Chondrocyte (in vitro differentiated cells): Measurements from ENCODE around the gene LFNG. TPM values are rescaled to one million over a fixed set of nuclear protein-coding genes. Genes with fewer than 3 reads are reported as not detected.

Source experiments
- DNase-seq: peaks from one replicate; pipeline ENCODE4 v3.0.0; 2021; ENCODE audit warnings: mixed read lengths, low spot score
- H3K27ac Mint-ChIP-seq: one replicate; pipeline ENCODE4 v1.8.0; 2021; ENCODE audit warnings: mild to moderate bottlenecking, moderate library complexity, mixed read lengths; ENCODE audit not compliant: unreplicated experiment
- H3K27me3 Mint-ChIP-seq: 2 replicates; pipeline ENCODE4 v1.8.0; 2021; ENCODE audit warnings: low read depth, mixed read lengths
- H3K36me3 Mint-ChIP-seq: 2 replicates; pipeline ENCODE4 v1.8.0; 2021; ENCODE audit warnings: low read depth, mixed read lengths
- H3K4me1 Mint-ChIP-seq: 2 replicates; pipeline ENCODE4 v1.8.0; 2021; ENCODE audit warnings: low read depth, mild to moderate bottlenecking, mixed read lengths
- H3K4me3 Mint-ChIP-seq: one replicate; pipeline ENCODE4 v1.8.0; 2021; ENCODE audit warnings: mild to moderate bottlenecking, moderate library complexity, mixed read lengths; ENCODE audit not compliant: unreplicated experiment
- H3K9me3 Mint-ChIP-seq: 2 replicates; pipeline ENCODE4 v1.8.0; 2021; ENCODE audit warnings: low read depth, mixed read lengths
- CTCF ChIP-seq: fragments of 200-600 bp; sonication (generic); IDR thresholded peaks from 2 replicates; pipeline ENCODE4 v1.5.0; 2021; ENCODE audit warnings: antibody characterized with exemption, mild to moderate bottlenecking, moderate library complexity
- total RNA-seq: library from RNA; stranded (reverse); gene quantifications from 3 replicates; pipeline ENCODE4 v1.2.1, GENCODE V29; 2021

The LFNG gene
- total RNA-seq, 1 donor from 2014 or later: 39.9 TPM

- peak; percentile 36 for TF ChIP-seq CTCF
- Mint-ChIP-seq H3K4me1 (peaks cover 54% of the 10 kb centered on the region), H3K36me3 (no peaks in the 10 kb centered on the region), H3K4me3 (no peak overlapping the region), H3K9me3 (no peaks in the 10 kb centered on the region), H3K27me3 (no peaks in the 10 kb centered on the region), H3K27ac (peak overlapping the region; percentile 86)
- DNase-seq: no peak
These were observed 2.5 kb upstream of the LFNG start for GRCh38 chr7:2517026-2517425.

- peaks cover 1% of the 10 kb centered on the region for H3K36me3 Mint-ChIP-seq
- peak overlapping the region; percentile 86 for H3K27ac Mint-ChIP-seq
- TF ChIP-seq CTCF: no peak
- no peaks in the 10 kb centered on the region for H3K9me3 Mint-ChIP-seq
- H3K4me1 Mint-ChIP-seq: peaks cover 56% of the 10 kb centered on the region
- no peaks in the 10 kb centered on the region for H3K27me3 Mint-ChIP-seq
- peak overlapping the region; percentile 42 for H3K4me3 Mint-ChIP-seq
- DNase-seq: no peak
These were observed 1.7 kb upstream of the LFNG start for GRCh38 chr7:2517678-2518507.

GRCh38 chr7:2518737-2519118, 846 bp upstream of the LFNG start:
- Mint-ChIP-seq H3K9me3 (no peaks in the 10 kb centered on the region), H3K27ac (peak overlapping the region; percentile 86), H3K36me3 (peaks cover 3% of the 10 kb centered on the region), H3K4me3 (peak overlapping the region; percentile 64), H3K4me1 (peaks cover 63% of the 10 kb centered on the region), H3K27me3 (no peaks in the 10 kb centered on the region)
- no peak for TF ChIP-seq CTCF
- DNase-seq: no peak

- H3K27me3 Mint-ChIP-seq: no peaks in the 10 kb centered on the region
- DNase-seq: no peak
- H3K9me3 Mint-ChIP-seq: no peaks in the 10 kb centered on the region
- peak; percentile 10 for TF ChIP-seq CTCF
- peaks cover 3% of the 10 kb centered on the region for H3K36me3 Mint-ChIP-seq
- peak overlapping the region; percentile 32 for H3K27ac Mint-ChIP-seq
- peak overlapping the region; percentile 80 for H3K4me3 Mint-ChIP-seq
- H3K4me1 Mint-ChIP-seq: peaks cover 66% of the 10 kb centered on the region
These were observed 672 bp downstream of the LFNG start for GRCh38 chr7:2520131-2520760.

GRCh38 chr7:2520761-2521290, 1.3 kb downstream of the LFNG start:
- Mint-ChIP-seq H3K27me3 (no peaks in the 10 kb centered on the region), H3K36me3 (peaks cover 3% of the 10 kb centered on the region), H3K4me3 (peak overlapping the region; percentile 80), H3K9me3 (no peaks in the 10 kb centered on the region), H3K4me1 (peaks cover 64% of the 10 kb centered on the region), H3K27ac (peak overlapping the region; percentile 32)
- no peak for TF ChIP-seq CTCF
- no peak for DNase-seq
